NT2/D1 (cell line): Measurements from ENCODE around the gene SULT1B1.

Source experiments
- SUZ12 ChIP-seq: IDR thresholded peaks from 2 replicates; pipeline ENCODE4 v1.6.1; 2011; ENCODE audit not compliant: insufficient read length, insufficient read depth; ENCODE audit errors: extremely low read depth
- YY1 ChIP-seq: IDR thresholded peaks from 2 replicates; pipeline ENCODE4 v1.6.1; 2011; ENCODE audit not compliant: insufficient read length, insufficient read depth
- ZNF274 ChIP-seq: IDR thresholded peaks from 2 replicates; pipeline ENCODE4 v1.6.1; 2011; ENCODE audit warnings: mild to moderate bottlenecking, low read depth, low read length

DNA sequence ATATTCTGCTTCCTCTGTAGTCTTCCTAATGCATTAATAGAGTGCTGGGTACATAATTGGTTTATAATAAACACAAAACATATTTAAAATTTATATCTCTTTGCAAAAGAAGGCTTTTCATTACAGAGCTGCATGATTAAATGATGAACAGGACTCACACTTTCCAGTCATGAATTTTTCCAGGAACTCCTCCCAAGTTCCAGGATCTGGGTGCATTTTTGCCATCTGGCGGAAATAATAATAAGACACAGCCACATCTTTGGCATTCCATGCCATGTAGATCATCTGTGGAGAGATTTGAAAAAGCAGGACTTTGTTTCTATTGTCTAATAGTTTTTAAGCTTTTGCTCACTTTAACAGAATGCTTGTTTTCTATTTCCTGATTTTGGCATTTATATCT is 40.2 kb upstream of the SULT1B1 start:
- no peak for TF ChIP-seq ZNF274
- no peak for TF ChIP-seq YY1
- no peak for TF ChIP-seq SUZ12
